SJCRH30 (cell line): Measurements from ENCODE around the gene IFITM1. TPM values are rescaled to one million over a fixed set of nuclear protein-coding genes. Genes with fewer than 3 reads are reported as not detected.
"Not testable (repeated sequence)": the region's sequence is repeated elsewhere in the genome, so short reads cannot be mapped to it uniquely, and the experiment has no call there.

ENCODE experiments used
- DNase-seq, 2 experiments: peaks; one replicate each; pipeline ENCODE4 v3.0.0-alpha.2; 2015 to 2020
- H3K27ac ChIP-seq: fragments of 250-450 bp; sonication (Bioruptor Pico); 2 replicates; pipeline ENCODE4 v1.5.1; 2020; ENCODE audit warnings: mild to moderate bottlenecking, moderate library complexity
- H3K27me3 ChIP-seq: fragments of 250-450 bp; sonication (Bioruptor Pico); 2 replicates; pipeline ENCODE4 v1.5.1; 2020; ENCODE audit warnings: mild to moderate bottlenecking, moderate library complexity
- H3K36me3 ChIP-seq: fragments of 250-450 bp; sonication (Bioruptor Pico); 2 replicates; pipeline ENCODE4 v1.5.1; 2020; ENCODE audit warnings: mild to moderate bottlenecking, moderate library complexity
- H3K4me1 ChIP-seq: fragments of 250-450 bp; sonication (Bioruptor Pico); 2 replicates; pipeline ENCODE4 v1.5.1; 2020; ENCODE audit warnings: mild to moderate bottlenecking, moderate library complexity
- H3K4me3 ChIP-seq: fragments of 250-450 bp; sonication (Bioruptor Pico); 2 replicates; pipeline ENCODE4 v1.5.1; 2020; ENCODE audit warnings: mild to moderate bottlenecking, moderate library complexity
- H3K9me3 ChIP-seq: fragments of 250-450 bp; sonication (Bioruptor Pico); replicated peaks from 2 replicates; pipeline ENCODE4 v1.5.1; 2020; ENCODE audit warnings: mild to moderate bottlenecking, moderate library complexity
- total RNA-seq: library from RNA; depleted of rRNA; stranded (reverse); fragments of >200 nt; shearing (Covaris generic); gene quantifications from 2 replicates; pipeline ENCODE4 v1.2.3, GENCODE V29; 2014

Gene IFITM1
- total RNA-seq, 1 experiment from 2014 or later: 7.4 TPM

DNA sequence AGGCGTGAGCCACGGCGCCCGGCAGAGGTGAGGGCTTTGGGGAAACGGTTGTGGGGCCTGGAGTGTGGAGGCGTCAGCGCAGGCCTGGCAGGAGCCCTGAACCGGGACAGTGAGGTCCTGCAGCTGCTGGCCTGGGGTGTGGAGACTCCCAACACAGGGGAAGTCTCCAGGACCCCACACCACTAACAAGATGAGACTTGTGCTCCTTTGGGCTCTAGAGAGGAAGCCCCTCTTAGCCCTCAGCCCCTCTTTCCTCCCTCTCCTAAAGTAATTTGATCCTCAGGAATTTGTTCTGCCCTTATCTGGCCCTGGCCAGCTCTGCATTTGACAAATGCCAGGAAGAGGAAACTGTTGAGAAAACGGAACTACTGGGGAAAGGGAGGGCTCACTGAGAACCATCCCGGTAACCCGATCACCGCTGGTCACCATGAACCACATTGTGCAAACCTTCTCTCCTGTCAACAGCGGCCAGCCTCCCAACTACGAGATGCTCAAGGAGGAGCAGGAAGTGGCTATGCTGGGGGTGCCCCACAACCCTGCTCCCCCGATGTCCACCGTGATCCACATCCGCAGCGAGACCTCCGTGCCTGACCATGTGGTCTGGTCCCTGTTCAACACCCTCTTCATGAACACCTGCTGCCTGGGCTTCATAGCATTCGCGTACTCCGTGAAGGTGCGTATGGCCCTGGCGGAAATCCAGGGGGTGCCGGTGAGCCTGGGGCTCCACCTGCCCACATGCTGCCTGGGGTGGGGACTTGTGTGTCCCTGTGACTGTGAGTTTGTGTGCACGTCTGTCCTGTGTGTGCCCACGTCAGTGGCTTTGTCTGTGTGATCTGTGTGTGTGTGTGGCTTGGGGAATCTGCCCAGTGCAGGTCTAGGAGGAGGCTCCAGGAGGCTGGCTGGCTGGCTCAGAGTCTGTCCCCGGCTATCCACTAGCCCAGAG lies 5.8 kb upstream of the IFITM1 start, which contains the start of gene IFITM2:
Gene IFITM2, plus strand, starts transcription at position 51 of the 943 bp plus-strand sequence. Its CDS starts 377 bp downstream, at position 428.
- H3K27me3 ChIP-seq, H3K36me3 ChIP-seq, H3K9me3 ChIP-seq: not testable (repeated sequence)
- H3K4me1 ChIP-seq: peaks cover 10% of the 10 kb centered on the region
- DNase-seq: peak; percentile 72 to 86
- peak within 1 kb of the TSS; percentile 59 for H3K4me3 ChIP-seq
- H3K27ac ChIP-seq: peak within 1 kb of the TSS; percentile 63; the same call in 1 of the 2 replicates

- H3K36me3 ChIP-seq, DNase-seq, H3K27ac ChIP-seq, H3K9me3 ChIP-seq, H3K27me3 ChIP-seq: not testable (repeated sequence)
- Histone ChIP-seq H3K4me1 (peaks cover 15% of the 10 kb centered on the region), H3K4me3 (peak overlapping the region; percentile 59)
These were observed 4.8 kb upstream of the IFITM1 start for GRCh38 chr11:308740-309665.

DNA sequence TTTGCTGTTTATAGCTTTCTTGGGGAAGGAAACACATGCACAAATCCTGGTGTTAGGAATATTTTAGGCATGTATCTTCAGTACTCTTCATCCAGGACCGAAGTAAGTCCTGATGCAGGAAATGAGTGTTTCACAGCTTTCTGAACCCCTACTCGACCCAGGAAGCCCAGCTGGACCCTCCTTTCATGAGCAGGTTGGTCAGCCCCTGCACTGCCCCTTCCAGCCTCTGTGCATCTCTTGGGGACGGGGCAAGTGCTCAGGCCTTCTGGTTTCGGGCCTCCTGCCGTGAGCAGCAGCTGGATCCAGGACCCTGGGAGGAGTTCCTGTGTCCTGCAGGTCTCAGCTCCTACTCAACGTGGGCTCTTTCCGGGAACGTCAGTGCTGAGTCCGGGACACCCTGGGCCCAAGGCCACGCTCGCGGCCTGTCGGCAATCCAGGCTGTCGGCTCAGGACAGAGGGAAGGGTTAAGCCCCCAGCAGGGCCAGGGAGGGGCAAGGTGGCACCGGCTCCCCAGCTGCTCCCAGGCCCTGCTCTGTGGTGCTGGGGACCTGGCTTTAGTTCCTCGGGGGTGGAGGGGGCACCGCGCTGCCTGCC lies 3.8 kb upstream of the IFITM1 start:
- H3K4me1 ChIP-seq: peaks cover 15% of the 10 kb centered on the region
- not testable (repeated sequence) for H3K4me3 ChIP-seq, H3K27ac ChIP-seq, H3K9me3 ChIP-seq, H3K36me3 ChIP-seq, H3K27me3 ChIP-seq, DNase-seq

GRCh38 chr11:311013-311748 lies 2.7 kb upstream of the IFITM1 start:
- DNase-seq, H3K27ac ChIP-seq, H3K9me3 ChIP-seq, H3K4me3 ChIP-seq, H3K36me3 ChIP-seq, H3K27me3 ChIP-seq: not testable (repeated sequence)
- H3K4me1 ChIP-seq: peaks cover 15% of the 10 kb centered on the region

GRCh38 chr11:312092-312816 lies 1.6 kb upstream of the IFITM1 start:
- H3K36me3 ChIP-seq: no peaks in the 10 kb centered on the region
- no peaks in the 10 kb centered on the region for H3K27me3 ChIP-seq
- DNase-seq: no peak
- peaks cover 11% of the 10 kb centered on the region for H3K4me1 ChIP-seq
- no peak overlapping the region for H3K4me3 ChIP-seq
- no peaks in the 10 kb centered on the region for H3K9me3 ChIP-seq
- no peak overlapping the region for H3K27ac ChIP-seq

DNA sequence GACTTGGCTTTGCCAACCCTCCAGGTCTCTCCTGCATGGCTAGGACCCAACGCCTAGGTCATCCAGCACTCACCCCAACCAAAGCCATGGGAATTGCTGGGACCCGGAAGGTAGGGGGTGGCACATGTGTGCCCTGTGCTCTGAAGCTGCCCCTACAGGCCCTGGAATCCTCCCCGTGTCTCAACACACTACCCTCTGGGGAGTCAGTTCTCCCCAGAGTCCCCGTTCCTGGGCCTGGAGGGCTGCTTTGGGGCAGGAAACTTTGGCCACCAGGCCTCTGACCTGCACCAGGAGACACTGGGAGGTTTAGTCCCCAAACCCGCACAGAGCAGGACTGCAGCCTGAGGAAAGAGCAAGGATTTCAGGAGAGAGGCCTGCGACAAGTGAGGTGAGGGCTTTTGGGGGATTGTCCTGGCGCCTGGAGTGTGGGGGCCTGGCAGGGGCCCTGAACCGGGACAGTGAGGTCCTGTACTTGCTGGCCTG lies 495 bp upstream of the IFITM1 start:
- Histone ChIP-seq H3K4me1 (peaks cover 7% of the 10 kb centered on the region), H3K27ac (no peak overlapping the region), H3K9me3 (no peaks in the 10 kb centered on the region), H3K27me3 (no peaks in the 10 kb centered on the region), H3K4me3 (no peak overlapping the region), H3K36me3 (no peaks in the 10 kb centered on the region)
- DNase-seq: no peak

DNA sequence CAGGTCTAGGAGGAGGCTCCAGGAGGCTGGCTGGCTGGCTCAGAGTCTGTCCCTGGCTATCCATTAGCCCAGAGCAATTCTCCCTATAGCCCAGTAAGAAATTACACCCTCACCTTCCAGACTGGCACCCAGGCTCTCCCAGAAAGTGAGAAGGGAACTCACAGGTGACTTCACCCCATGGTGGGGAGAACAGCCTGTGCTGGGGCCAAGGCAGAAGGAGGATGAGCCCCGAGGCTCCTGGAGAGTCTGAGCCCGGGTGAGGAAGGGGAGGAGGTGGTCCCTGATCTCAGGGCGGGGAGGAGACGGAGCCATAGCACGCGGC lies 675 bp downstream of the IFITM1 start:
- H3K9me3 ChIP-seq, H3K27ac ChIP-seq, H3K4me3 ChIP-seq, H3K36me3 ChIP-seq, DNase-seq, H3K4me1 ChIP-seq, H3K27me3 ChIP-seq: not testable (repeated sequence)

- no peak overlapping the region for H3K27ac ChIP-seq
- peaks cover 5% of the 10 kb centered on the region; the same call in 1 of the 2 replicates for H3K4me1 ChIP-seq
- no peaks in the 10 kb centered on the region for H3K9me3 ChIP-seq
- no peaks in the 10 kb centered on the region for H3K27me3 ChIP-seq
- no peak for DNase-seq
- H3K36me3 ChIP-seq: no peaks in the 10 kb centered on the region
- H3K4me3 ChIP-seq: no peak overlapping the region
These were observed 1.2 kb downstream of the IFITM1 start for GRCh38 chr11:315051-315481.

DNA sequence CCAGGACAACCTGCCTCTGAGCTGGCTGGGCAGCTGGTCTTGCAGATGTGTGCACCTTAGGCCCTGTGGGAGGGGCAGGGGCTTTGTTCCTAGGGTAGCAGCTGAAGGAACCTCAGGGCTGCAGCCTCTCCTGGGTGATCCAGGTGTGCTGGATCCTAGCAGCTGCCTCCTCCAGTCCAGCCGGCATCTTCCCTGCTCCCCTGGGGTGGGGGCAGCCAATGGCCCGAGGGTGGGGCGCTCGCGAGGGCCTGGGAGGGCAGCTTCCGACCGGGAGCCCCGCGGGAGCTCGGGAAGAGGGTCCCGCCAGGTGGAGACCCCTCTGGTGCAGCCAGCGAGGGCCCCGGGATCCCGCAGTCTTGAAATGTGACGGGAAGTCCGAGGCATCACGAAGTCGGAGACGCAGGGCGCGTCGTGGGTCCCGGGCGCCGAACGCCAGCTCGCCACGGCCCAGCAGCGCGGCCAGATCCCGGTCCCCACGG lies 1.7 kb downstream of the IFITM1 start:
- no peak for DNase-seq
- H3K36me3 ChIP-seq: no peaks in the 10 kb centered on the region
- H3K27ac ChIP-seq: no peak overlapping the region
- no peak overlapping the region for H3K4me3 ChIP-seq
- H3K9me3 ChIP-seq: no peaks in the 10 kb centered on the region
- H3K27me3 ChIP-seq: no peaks in the 10 kb centered on the region
- H3K4me1 ChIP-seq: peaks cover 5% of the 10 kb centered on the region; the same call in 1 of the 2 replicates

- no peaks in the 10 kb centered on the region for H3K27me3 ChIP-seq
- no peak overlapping the region for H3K27ac ChIP-seq
- H3K36me3 ChIP-seq: no peaks in the 10 kb centered on the region
- DNase-seq: no peak
- no peaks in the 10 kb centered on the region for H3K9me3 ChIP-seq
- H3K4me1 ChIP-seq: peaks cover 5% of the 10 kb centered on the region; the same call in 1 of the 2 replicates
- no peak overlapping the region for H3K4me3 ChIP-seq
These were observed 2.3 kb downstream of the IFITM1 start for GRCh38 chr11:316031-316701.

GRCh38 chr11:316891-317301 lies 3.1 kb downstream of the IFITM1 start:
- Histone ChIP-seq H3K4me3 (no peak overlapping the region), H3K36me3 (no peaks in the 10 kb centered on the region), H3K9me3 (no peaks in the 10 kb centered on the region), H3K27me3 (no peaks in the 10 kb centered on the region), H3K27ac (no peak overlapping the region), H3K4me1 (peaks cover 5% of the 10 kb centered on the region; the same call in 1 of the 2 replicates)
- DNase-seq: no peak

GRCh38 chr11:317668-318404 lies 4.0 kb downstream of the IFITM1 start:
- not testable (repeated sequence) for H3K4me3 ChIP-seq, H3K36me3 ChIP-seq, DNase-seq, H3K4me1 ChIP-seq, H3K9me3 ChIP-seq, H3K27ac ChIP-seq, H3K27me3 ChIP-seq
